ENCODE data around the gene GPR160. TPM values are rescaled to one million over a fixed set of nuclear protein-coding genes. Genes with fewer than 3 reads are reported as not detected.

Gene GPR160
- total RNA-seq, 1 donor from 2014 or later, result 44.3 TPM

DNA sequence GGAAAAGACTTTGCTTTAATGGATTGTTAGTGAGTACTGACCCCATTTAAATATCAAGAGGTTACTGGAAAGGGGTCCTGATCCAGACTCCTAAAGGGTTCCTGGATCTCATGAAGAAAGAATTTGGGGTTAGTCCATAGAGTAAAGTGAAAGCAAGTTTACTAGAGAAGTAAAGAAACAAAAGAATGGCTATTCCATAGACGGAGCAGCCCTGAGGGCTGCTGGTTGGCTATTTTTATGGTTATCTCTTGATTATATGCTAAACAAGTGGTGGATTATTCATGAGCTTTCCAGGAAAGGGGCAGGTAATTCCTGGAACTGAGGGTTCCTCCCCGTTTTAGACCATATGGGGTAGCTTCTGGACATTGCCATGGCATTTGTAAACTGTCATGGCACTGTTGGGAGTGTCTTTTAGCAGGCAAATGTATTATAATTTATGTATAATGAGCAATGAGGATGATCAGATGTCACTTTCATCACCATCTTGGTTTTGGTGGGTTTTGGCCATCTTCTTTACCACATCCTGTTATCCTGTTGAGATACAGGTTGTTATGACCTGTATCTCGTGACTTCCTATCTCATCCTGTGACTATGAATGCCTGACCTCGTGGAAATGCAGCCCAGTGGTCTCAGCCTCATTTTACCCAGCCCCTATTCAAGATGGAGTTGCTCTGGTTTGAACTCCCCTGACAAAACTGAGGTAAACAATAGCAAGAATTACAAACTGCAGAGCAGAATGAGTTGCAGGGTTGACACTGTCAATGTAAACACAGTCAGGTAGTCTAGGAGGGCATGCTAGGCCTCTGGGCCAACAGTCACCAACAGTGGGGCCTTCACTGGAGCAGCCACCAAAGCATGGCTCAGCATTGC is 10.3 kb upstream of the GPR160 start:
- no peak for DNase-seq (ENCODE audit: low spot score, unreplicated experiment)
- Mint-ChIP-seq H3K27me3 (no peaks in the 10 kb centered on the region), H3K4me3 (ENCODE audit: low read depth) (no peak overlapping the region), H3K4me1 (ENCODE audit: low read depth) (peaks cover 20% of the 10 kb centered on the region), H3K9me3 (ENCODE audit: low read depth) (no peaks in the 10 kb centered on the region), H3K27ac (no peak overlapping the region), H3K36me3 (ENCODE audit: insufficient read depth) (no peaks in the 10 kb centered on the region)
- no peak for TF ChIP-seq CTCF (IDR thresholded peaks at IDR 0.05; ENCODE audit: unreplicated experiment)

GRCh38 chr3:170033489-170033888 is 4.3 kb upstream of the GPR160 start:
- Mint-ChIP-seq H3K4me3 (ENCODE audit: low read depth) (no peak overlapping the region), H3K36me3 (ENCODE audit: insufficient read depth) (no peaks in the 10 kb centered on the region), H3K27me3 (no peaks in the 10 kb centered on the region), H3K4me1 (ENCODE audit: low read depth) (peaks cover 10% of the 10 kb centered on the region), H3K9me3 (ENCODE audit: low read depth) (no peaks in the 10 kb centered on the region), H3K27ac (no peak overlapping the region)
- DNase-seq (ENCODE audit: low spot score, unreplicated experiment), result no peak
- no peak for TF ChIP-seq CTCF (IDR thresholded peaks at IDR 0.05; ENCODE audit: unreplicated experiment)

- peak overlapping the region; percentile 94 for H3K27ac Mint-ChIP-seq
- peak; percentile 50 for DNase-seq (ENCODE audit: low spot score, unreplicated experiment)
Observed at GRCh38 chr3:170038434-170039110, 777 bp downstream of the GPR160 start.

DNA sequence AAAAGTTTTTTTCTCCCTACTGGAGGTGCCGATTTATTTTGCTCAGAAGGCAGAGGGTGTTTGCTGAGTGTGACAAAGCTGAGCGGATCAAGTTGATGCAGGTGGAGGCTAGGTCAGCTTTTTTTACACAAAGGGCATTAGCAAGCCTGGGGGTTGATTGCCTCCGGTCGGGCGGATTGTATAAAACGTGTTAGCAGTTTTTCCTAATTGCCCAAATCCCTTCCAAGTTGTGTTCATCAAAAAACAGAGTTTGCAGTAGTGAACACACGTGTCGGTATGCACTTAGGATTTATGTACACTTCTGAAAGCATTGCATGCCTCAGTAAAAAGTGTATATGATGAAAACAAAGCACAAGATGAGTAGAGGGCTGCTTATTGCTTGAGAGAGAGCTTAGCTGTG is 2.6 kb downstream of the GPR160 start:
- DNase-seq (ENCODE audit: low spot score, unreplicated experiment), result no peak
- TF ChIP-seq CTCF (IDR thresholded peaks at IDR 0.05; ENCODE audit: unreplicated experiment), result no peak
- Mint-ChIP-seq H3K9me3 (ENCODE audit: low read depth) (no peaks in the 10 kb centered on the region), H3K4me1 (ENCODE audit: low read depth) (peaks cover 32% of the 10 kb centered on the region), H3K36me3 (ENCODE audit: insufficient read depth) (peaks cover 8% of the 10 kb centered on the region), H3K27ac (peak overlapping the region; percentile 95), H3K4me3 (ENCODE audit: low read depth) (peak overlapping the region; percentile 84), H3K27me3 (no peaks in the 10 kb centered on the region)

More at GRCh38 chr3:170038434-170039110, 777 bp downstream of the GPR160 start:
- no peaks in the 10 kb centered on the region for H3K27me3 Mint-ChIP-seq
- H3K4me3 Mint-ChIP-seq (ENCODE audit: low read depth), result peak overlapping the region; percentile 84
- peak; percentile 57 for TF ChIP-seq CTCF (IDR thresholded peaks at IDR 0.05; ENCODE audit: unreplicated experiment)
- no peaks in the 10 kb centered on the region for H3K9me3 Mint-ChIP-seq (ENCODE audit: low read depth)
- H3K4me1 Mint-ChIP-seq (ENCODE audit: low read depth), result peaks cover 21% of the 10 kb centered on the region
- H3K36me3 Mint-ChIP-seq (ENCODE audit: insufficient read depth), result peaks cover 6% of the 10 kb centered on the region

DNA sequence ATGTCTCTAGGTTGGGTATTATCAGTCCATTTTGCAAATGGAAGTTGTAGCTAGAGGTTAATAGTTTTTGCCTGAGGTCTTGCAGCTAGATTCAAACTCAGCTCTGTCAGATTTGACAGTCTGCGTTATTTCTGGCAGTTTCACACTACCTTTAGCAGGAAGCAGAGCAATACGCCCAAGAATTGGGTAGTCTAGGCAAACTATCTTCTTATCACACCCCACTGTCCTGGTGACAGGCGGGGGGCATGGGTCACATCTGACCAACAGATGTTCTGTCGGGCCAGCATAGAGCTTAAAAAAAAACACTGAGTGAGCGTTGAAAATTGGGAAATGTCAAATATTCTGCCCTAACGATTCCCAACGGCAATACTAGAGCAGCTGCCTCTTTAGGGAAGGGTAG is 5.7 kb downstream of the GPR160 start:
- no peak overlapping the region for H3K27ac Mint-ChIP-seq
- H3K4me3 Mint-ChIP-seq (ENCODE audit: low read depth), result no peak overlapping the region
- no peak for TF ChIP-seq CTCF (IDR thresholded peaks at IDR 0.05; ENCODE audit: unreplicated experiment)
- peaks cover 48% of the 10 kb centered on the region for H3K4me1 Mint-ChIP-seq (ENCODE audit: low read depth)
- H3K36me3 Mint-ChIP-seq (ENCODE audit: insufficient read depth), result peaks cover 8% of the 10 kb centered on the region
- no peaks in the 10 kb centered on the region for H3K27me3 Mint-ChIP-seq
- DNase-seq (ENCODE audit: low spot score, unreplicated experiment), result no peak
- no peaks in the 10 kb centered on the region for H3K9me3 Mint-ChIP-seq (ENCODE audit: low read depth)
